GM19438 (cell line): ENCODE data around the gene GALNT10.

Experiments
- ATAC-seq: cut with Tn5 transposase; IDR thresholded peaks from one replicate; pipeline ENCODE4 v1.9.1; 2021; ENCODE audit warnings: low read depth; ENCODE audit not compliant: unreplicated experiment

The GALNT10 gene

DNA sequence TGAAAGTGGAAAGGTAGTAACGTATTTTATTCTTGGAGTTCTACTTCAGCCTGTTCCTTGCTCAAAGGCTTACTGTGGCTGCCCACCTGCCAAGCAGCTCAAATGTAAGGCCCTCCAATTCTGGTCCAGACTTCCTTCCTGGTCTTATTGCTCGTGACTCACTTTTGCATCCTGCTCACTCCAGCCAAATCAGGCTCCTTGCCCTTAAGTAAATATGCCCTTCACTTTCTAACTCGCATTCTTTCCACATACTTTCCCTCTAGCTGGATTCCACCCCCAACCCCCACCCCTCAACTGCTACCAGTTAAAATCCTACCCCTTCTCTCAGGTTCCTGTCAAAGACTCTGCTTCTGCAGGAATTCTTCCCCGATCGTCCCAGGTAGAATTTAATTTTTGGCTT, 96.6 kb downstream of the GALNT10 start:
- ATAC-seq: no peak

DNA sequence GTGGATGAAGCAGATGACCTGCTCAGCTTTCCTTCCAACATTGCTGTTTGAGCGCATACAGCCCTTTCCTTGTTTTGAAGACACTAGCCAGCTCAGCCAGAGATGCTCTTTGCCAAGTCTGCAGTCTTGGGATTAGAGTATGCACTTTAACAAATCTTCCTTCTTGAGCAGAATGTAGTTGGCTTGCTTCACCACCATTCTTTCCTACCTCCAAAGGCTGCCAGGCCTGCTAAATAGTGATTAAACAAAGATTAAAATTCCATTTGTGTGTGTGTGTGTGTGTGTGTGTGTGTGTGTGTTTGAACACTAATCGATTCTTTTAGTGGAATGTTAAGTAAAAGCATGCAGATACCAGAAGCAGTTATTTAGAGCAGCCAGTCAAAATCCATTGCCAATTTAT, 97.6 kb downstream of the GALNT10 start:
- no peak for ATAC-seq

DNA sequence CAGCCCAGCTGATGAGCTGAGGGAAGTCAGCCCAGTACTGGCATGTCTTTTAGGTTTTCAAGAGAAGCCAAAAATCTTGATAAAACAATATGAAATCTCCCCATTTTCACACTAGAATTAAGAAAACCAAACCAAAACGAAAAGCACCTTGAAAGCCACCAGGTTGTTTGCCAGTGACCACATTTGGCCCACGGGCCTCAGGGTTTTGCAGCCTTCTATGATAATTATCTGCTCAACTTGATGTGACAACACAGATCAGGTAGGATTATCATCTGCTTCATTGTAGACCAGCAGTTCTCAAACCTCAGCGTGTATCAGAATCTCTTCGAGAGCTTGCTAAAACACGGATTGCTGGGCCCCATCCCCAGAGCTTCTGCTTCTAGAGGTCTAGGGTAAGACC, 101.4 kb downstream of the GALNT10 start:
- no peak for ATAC-seq

DNA sequence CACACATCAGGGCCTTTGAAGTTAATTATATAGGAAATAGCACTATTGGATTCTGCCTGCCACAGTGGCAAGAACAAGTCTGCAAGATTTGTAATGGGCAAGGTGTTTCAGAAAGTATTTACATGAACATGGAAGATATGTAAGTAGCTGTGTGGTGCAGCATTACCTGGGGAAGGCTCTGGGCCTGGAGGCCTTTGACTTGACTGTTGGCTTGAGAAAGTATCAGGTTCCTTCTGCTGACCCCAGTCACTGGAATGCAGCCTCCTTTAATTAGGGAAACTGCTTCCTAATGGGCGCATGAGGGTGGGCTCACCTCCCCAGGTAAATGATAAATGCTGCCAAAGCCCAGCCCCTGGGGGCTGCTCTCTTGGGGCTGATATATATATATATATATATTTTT, 102.7 kb downstream of the GALNT10 start:
- no peak for ATAC-seq

DNA sequence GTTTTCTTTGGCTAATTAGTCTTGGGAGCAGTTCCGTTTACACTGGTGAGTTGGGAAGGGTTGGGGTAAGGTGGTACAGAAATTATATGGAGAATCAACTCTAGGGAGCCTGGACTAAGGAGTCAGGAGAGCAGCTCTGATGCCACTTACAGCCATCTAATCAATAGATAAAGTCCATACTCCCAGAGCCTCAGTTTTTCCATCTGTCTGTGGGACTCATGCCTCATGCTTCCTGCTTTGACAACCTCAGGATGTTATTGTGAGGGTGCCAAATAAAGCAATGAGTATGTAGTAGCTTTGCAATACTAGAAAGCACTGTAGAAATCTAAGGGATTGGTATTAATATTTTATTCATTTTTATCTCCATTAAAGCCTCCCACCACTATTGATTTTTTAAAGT, 105.0 kb downstream of the GALNT10 start:
- no peak for ATAC-seq

DNA sequence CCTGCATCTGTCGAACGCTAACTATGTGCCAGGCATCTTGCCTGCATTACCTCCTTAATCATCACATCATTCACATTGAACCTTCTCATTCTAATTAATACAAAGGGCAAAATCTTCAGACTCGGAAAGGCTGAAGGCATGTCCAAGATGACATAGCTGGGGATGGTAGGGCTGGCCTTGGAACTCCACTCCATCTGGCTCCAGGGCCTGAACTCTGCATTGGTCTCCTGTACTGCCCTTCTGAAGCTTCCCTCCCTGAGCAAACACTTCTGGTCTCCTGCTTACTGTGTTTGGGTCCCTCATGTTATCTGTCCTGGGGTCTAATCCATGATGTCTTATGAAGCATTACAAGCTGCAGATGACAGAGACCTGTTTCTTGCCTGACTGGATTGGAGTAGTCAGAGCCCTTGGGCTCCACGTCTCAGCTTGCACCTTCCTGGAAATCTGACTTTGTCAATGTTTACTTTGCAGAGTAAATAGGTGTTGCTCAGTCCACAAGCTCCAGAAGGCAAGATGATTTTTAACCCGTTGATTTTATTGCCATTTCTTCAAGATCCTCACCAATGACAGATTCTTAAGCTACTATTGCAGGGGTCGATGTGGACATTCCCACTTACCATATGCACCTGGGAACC, 106.1 kb downstream of the GALNT10 start:
- ATAC-seq: no peak

DNA sequence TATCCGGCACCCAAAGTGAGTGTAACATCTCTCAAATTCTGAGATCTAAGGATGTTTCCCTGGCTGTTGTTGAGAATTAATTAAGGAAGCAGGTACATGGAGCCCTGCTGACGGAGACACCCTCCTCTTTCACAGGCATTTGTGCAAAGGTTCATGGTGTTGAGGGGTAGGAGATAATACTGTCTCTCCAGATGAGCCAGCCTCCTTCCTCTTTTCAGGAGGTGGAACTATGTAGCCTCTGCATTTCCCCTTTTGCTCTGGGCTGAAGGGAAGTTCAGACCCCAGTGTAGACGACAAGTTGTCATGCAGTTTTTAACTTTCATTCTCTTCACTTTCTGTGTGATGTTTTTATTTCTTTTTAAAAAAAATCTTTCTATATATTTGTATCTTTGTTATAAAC, 107.5 kb downstream of the GALNT10 start:
- ATAC-seq: no peak

DNA sequence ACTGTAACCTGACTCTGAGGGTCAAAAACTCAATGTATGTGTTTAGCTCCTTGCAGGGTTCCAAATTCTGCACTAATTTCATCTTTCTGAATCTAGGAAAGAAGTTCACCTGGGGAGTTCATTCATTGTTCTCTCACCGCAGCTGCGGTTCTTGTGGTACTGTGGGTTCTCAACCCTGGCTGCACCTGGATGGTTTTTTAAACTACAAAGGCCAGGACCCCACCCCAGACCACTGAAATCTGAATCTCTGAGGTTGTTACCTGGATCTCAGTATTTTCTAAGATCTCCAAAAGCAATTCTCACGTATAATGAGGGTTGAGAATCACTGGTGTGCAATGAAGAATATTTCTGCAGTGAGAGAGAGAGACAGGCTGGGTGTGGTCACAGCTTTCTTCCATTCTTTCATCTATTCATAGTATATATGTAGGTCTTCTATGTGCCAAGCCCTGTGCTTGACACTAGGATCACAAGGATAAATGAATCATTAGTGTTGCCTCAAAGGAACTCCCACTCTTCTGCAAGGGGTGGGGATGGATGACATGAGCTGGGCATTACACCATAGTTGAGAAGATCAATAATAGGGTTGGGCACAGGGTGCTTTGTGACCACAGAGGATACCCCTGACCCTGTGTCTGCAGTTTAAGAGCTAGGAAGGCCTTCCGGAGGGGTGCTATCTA, 109.8 kb downstream of the GALNT10 start:
- no peak for ATAC-seq

DNA sequence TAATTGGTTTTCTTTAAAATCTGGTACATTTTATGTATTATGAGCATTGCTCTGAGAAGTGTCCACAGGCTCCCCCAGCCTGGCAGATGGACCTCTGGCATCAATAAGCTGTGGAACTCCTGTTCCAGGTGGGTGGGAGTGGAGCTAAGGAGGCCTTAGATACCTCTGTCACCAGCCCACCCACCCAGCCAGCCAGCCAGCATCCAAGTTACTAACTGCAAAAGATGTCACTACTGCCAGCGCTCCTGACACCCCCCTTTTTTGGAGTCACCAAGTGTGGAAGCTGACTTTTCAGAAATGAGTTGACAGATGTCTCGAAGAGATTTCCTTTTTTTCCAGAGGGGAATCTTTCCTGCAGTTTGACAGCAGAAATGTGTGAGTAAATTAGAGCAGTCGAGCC, 111.2 kb downstream of the GALNT10 start:
- no peak for ATAC-seq

DNA sequence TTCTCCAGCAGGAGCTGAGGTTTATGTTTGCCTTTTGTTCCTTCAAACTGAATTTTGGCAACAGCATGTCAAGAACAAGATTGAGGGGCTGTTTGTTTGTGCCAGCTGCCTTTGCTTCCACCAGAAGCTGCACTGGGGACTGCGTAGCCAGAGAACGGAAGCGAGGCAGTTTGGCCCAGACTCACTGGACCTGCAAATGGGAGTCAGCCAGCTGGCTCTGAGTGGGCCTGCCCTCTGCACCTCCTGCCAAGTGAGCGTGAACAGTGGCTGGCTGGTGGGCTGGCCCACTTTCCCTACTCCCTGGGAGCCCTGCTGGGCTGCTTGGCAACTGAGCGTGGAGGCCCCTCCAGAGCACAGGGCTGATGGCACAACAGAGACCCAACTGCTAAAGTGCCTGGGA, 111.6 kb downstream of the GALNT10 start:
- no peak for ATAC-seq

DNA sequence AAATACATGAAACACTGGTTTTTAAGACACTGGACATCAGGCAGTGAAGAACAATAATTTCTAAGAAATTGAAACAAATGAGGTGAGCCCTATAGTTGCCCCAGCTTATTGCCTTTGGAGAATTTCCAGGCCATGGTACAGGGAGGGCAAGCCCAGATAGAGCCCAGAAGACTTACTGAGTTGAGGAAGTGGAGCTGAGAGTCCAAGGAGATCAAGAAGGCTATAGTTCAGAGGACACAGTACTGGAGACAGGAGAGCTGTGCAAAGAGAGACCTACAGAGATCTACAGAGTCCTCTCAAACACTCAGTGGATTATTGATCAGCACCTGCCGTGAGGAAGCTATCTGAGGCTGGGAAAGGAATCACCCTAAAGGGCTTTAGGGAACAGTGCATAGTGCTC, 112.6 kb downstream of the GALNT10 start:
- no peak for ATAC-seq

DNA sequence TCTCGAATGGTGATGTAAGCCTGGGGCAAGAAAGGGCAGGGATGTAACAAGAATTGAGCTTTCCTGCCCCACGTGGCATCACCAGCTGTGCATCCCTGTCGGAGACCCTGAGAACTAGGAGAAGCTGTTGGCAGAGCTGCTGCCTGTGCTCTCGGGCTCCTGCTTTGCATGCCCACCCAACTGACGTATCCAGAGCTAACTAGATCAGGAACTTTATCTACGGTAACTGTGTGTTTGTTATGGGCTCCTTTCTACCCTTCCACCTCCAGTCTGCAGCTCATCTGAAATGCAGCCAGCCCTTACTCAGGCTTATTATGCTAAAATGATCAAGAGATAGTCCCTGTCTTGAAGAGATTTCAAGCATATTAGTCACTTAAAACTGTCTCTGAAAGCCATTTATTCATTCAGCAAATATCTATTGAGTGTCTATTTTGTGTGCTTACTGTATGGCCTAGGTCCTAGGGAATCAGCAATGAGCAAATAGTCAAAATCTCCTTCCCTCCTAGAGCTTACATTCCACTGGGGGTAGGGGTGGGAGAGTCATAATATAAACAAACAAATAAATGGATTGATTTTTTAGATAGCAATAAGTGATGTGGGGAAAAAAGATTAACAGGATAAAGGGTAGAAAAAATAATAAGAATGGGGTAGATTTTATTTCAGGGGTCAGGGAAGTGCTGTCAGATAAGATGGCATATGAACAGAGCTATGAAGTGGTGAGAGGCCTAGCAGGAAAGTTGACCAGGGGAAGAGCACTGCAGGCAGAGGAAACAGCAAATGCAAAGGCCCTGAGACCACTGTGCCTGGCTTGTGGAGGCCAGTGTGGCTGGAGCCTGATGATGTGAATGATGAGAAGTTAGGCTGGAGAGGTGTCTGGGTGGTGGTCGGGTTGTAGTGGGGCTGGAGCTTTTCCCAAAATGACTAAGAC, 118.2 kb downstream of the GALNT10 start:
- no peak for ATAC-seq

DNA sequence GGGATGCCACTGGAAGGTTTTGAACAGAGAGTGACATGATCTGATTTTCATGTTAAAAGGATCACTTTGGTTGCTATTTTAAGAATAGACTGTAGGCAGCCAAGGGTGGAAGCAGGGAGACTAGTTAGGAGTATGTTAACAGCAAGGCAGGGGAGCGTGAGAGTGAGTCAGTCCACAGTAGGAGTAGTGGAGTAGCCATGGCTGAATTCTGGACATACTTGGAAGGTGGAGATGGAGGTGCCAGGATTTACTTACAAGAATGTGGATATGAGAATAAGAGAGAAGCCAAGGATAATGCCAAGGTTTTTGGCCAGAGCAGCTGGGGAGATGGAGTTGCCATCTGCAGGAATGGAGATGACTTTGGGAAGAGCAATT, 118.8 kb downstream of the GALNT10 start:
- no peak for ATAC-seq

DNA sequence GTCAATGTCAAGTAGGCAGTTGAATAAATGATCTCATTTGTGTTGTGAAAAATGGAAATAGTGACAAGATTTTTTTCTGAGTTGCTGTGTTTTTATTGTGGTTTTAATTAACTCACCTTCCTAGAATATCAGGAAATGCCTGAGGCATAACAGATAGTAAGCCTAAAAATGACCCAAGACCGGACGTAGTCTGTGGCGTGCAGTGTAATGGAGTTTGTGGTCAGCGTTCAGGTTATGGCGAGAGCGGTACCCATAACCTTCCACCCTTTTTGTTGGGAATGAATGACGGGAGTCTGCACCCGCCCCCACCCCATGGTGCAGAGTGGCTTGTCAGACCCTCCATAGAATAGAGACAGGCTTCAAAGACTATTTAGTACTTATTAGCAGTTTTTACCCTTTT, 119.3 kb downstream of the GALNT10 start:
- ATAC-seq: no peak

DNA sequence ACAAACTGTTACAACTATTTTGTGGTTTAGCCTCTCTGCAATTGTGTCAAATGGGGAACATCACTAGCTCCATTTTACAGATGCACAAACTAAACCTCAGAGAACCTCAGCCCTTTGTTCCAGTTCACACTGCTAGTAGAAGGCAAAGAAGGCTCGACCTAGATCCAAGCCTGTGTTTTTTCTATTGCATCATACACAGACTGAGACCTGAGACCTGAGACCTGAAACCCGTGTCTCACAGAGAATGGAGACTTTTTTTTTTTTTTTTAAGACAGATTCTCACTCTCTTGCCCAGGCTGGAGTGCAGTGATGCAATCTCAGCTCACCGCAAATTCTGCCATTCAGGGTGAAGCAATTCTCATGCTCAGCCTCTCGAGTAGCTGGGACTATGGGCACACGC, 120.8 kb downstream of the GALNT10 start:
- no peak for ATAC-seq

DNA sequence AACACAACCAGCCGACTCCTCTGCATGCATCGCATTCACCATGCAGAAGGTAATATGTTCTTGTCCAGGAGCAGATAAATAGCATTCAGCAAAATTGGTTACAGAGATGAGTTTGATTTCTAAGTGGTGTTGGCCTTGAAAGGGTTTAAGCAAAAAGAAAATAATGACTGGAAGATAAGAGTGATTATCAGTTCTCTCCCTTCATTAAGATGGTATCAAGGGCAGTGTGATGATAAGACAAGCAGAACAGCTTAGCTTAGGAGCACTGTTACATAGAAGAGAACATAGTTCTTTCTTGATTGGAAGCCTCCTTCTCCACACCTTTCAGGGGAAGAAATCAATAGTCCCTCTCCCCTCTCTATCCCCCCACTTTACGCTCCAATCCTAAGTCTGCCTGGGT, 121.5 kb downstream of the GALNT10 start:
- no peak for ATAC-seq

DNA sequence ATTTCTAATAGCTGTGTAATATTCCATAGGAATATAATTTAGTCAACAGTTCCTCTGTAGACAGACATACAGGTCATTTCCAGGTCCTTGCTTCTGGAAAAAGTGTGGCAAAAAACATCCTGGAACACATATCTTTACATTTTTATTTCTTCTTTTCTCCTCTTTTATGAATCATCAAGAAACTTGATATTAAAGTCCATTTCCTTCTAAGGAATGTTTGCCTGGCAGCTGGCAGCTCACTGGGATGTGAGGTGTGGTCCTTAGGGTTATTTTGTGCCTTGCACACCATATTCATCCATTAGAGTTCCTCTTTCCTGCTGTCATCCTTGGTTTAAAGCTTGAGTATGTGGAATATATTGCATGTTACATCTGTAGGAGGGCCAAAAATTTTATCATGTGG, 122.0 kb downstream of the GALNT10 start:
- no peak for ATAC-seq

DNA sequence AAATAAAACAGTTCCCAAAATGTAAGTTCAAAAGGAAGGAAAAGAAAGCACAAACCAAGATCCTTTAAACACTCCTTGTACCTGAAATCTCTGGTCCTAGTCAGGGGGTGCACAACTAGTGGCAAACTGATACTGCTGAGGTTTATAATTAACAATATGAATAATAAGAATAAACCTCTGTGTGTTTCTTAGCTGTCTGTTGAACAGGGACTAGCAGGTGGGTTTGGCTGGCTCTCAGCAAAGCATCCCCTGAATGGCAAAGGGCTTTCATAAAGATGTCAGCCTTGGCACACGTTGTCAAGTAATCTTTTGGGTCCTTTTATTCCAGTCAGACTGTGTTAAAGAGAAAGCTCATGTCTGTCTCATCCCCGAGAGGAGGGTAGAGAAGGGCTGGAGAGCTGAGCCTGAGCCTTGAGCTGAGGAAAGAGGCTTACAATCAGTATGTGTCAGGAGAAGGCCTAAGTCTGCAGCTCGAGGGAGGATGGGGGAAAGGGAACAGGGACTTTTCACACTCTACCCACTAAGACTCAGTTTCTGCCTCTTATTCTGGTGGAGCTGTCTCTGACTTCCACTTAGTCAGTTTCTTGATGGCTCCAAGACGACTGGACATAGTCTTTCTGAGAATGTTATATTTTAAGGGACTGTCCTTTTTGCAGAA, 123.0 kb downstream of the GALNT10 start:
- no peak for ATAC-seq

DNA sequence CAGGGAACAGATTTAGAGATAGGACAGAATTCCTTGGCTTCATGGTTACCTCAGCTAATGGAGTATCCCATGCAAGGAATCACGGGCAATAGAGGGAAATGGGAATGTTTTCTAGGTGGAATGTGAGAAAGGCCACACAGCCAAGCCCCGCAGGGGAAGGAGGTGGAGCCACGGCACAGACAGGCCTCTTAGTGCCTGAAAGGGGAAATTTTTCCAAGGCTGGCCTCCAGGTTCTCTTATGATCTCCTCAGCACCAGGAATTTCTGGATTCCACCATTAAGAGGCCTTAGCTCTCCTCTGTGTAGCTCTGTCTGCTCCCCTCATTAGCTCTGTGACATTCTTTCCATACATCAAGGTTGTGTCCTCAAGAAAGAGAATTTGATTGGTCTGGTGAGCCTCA, 124.7 kb downstream of the GALNT10 start:
- ATAC-seq: no peak

DNA sequence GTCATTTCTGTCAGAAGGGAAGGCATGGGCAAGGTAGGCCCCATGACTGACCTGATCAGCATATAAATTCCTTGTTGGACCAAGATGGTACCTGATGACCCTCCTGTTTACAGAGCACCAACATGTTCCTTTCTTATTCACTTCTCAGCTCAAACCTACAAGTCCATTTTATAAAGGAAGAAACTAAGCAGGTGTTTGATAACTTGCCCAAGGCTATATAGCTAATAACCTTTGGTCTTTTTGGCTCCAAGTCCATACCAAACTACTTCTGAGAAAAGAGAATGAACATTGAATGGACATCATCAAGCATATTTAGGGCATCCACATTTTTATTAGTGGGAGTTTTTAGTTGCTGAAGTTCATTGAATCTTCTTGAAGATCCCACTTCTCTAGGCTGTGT, 125.2 kb downstream of the GALNT10 start:
- ATAC-seq: no peak
